Keratinocyte (primary cell): ENCODE results near the gene BATF3. TPM values are rescaled to one million over a fixed set of nuclear protein-coding genes. Genes with fewer than 3 reads are reported as not detected.

Experiments used
- DNase-seq: peaks from one replicate; pipeline ENCODE4 v3.0.0-alpha.2; 2011; ENCODE audit warnings: low read depth, missing footprints, low spot score
- FAIRE-seq: peaks from 2 replicates; lab custom pipeline; 2011; peaks lifted over from hg19 to GRCh38; lab: Jason Lieb, UNC
- H2AFZ ChIP-seq: 2 replicates; pipeline ENCODE4 v1.6.0; 2012; ENCODE audit warnings: low read length, control low read depth, inconsistent platforms; ENCODE audit not compliant: control insufficient read depth
- H3K27ac ChIP-seq: 2 replicates; pipeline ENCODE4 v1.5.1; 2011; ENCODE audit warnings: low read length; ENCODE audit not compliant: control insufficient read depth, insufficient read depth
- H3K27me3 ChIP-seq: 3 replicates; pipeline ENCODE4 v1.6.0; 2011; ENCODE audit warnings: low read length; ENCODE audit not compliant: control insufficient read depth, insufficient read depth; ENCODE audit errors: extremely low read depth
- H3K36me3 ChIP-seq, 2 experiments: 2 replicates in 1 of 2; 3 replicates in 1 of 2; pipeline ENCODE4 v1.5.1; 2011; ENCODE audit warnings: low read length in 2 of 2, mild to moderate bottlenecking in 1 of 2; ENCODE audit not compliant: control insufficient read depth in 2 of 2, insufficient read depth in 2 of 2; ENCODE audit errors: extremely low read depth in 1 of 2
- H3K4me1 ChIP-seq: 3 replicates; pipeline ENCODE4 v1.5.1; 2011; ENCODE audit warnings: low read length; ENCODE audit not compliant: control insufficient read depth, insufficient read depth; ENCODE audit errors: extremely low read depth
- H3K4me2 ChIP-seq: 3 replicates; pipeline ENCODE4 v1.6.0; 2011; ENCODE audit warnings: low read depth, low read length; ENCODE audit not compliant: control insufficient read depth, insufficient read depth; ENCODE audit errors: extremely low read depth
- H3K4me3 ChIP-seq, 3 experiments: fragments of 200-600 bp in 1 of 3; sonication (generic) in 1 of 3; 2 replicates in 2 of 3; 3 replicates in 1 of 3; pipeline ENCODE4 v1.5.1; 2011 to 2016; ENCODE audit warnings: low read length in 3 of 3, mild to moderate bottlenecking in 3 of 3, control low read depth in 2 of 3, inconsistent platforms in 1 of 3, low read depth in 1 of 3, mixed read lengths in 1 of 3, mixed run types in 1 of 3, moderate library complexity in 1 of 3; ENCODE audit not compliant: control insufficient read depth in 2 of 3, insufficient read depth in 2 of 3; ENCODE audit errors: extremely low read depth in 1 of 3
- H3K79me2 ChIP-seq: 2 replicates; pipeline ENCODE4 v1.6.0; 2012; ENCODE audit warnings: low read length; ENCODE audit not compliant: control insufficient read depth, insufficient read depth
- H3K9ac ChIP-seq: 3 replicates; pipeline ENCODE4 v1.6.0; 2011; ENCODE audit warnings: low read length; ENCODE audit not compliant: control insufficient read depth, insufficient read depth; ENCODE audit errors: extremely low read depth
- H3K9me1 ChIP-seq: 3 replicates; pipeline ENCODE4 v1.6.0; 2011; ENCODE audit warnings: low read length; ENCODE audit not compliant: control insufficient read depth, insufficient read depth; ENCODE audit errors: extremely low read depth
- H3K9me3 ChIP-seq: 2 replicates; pipeline ENCODE4 v1.5.1; 2012; ENCODE audit warnings: low read depth, low read length; ENCODE audit not compliant: control insufficient read depth
- H4K20me1 ChIP-seq: 3 replicates; pipeline ENCODE4 v1.6.0; 2011; ENCODE audit warnings: low read length; ENCODE audit not compliant: control insufficient read depth, insufficient read depth; ENCODE audit errors: extremely low read depth
- EZH2 ChIP-seq: IDR thresholded peaks from one replicate; pipeline ENCODE4 v1.6.1; 2012; ENCODE audit warnings: inconsistent platforms, mild to moderate bottlenecking, low read length, moderate library complexity
- dilution Hi-C: fragments of 300-500 bp; cut with MboI; formaldehyde crosslinking; loops from one replicate; pipeline ENCODE4 v1.7.0; 2020; ENCODE audit warnings: low sequenced_read_pairs; ENCODE audit not compliant: extremely low pct_ligation_motif_present
- polyA plus RNA-seq, 5 experiments: library from polyadenylated mRNA; depleted of rRNA in 3 of 5; stranded (reverse) in 3 of 5; stranded (forward) in 1 of 5; unstranded in 1 of 5; fragments of >200 nt; gene quantifications; 1 replicate in 1 of 5; 2 replicates in 3 of 5; 3 replicates in 1 of 5; pipeline versions ENCODE4 v1.2.1 to v1.2.3, GENCODE V29; 2011 to 2012; ENCODE audit warnings: missing spikeins in 2 of 5, low read depth in 1 of 5, low replicate concordance in 1 of 5
- TF ChIP-seq, protein P1 (sequence below), 3 experiments: IDR thresholded peaks in 1 of 3; conservative IDR thresholded peaks in 1 of 3; optimal IDR thresholded peaks in 1 of 3; 2 replicates in 2 of 3; 3 replicates in 1 of 3; pipeline versions ENCODE3 to v1.5.1; 2011; ENCODE audit warnings: low read length in 3 of 3, mild to moderate bottlenecking in 3 of 3, moderate library complexity in 2 of 3, control low read depth in 1 of 3, inconsistent platforms in 1 of 3; ENCODE audit not compliant: insufficient read depth in 2 of 3; ENCODE audit errors: extremely low read depth in 1 of 3

The BATF3 gene
- polyA plus RNA-seq, 1 donor (not counting 4 experiments of a cell fraction or from before 2014, with no cell fraction given) = not detected

DNA sequence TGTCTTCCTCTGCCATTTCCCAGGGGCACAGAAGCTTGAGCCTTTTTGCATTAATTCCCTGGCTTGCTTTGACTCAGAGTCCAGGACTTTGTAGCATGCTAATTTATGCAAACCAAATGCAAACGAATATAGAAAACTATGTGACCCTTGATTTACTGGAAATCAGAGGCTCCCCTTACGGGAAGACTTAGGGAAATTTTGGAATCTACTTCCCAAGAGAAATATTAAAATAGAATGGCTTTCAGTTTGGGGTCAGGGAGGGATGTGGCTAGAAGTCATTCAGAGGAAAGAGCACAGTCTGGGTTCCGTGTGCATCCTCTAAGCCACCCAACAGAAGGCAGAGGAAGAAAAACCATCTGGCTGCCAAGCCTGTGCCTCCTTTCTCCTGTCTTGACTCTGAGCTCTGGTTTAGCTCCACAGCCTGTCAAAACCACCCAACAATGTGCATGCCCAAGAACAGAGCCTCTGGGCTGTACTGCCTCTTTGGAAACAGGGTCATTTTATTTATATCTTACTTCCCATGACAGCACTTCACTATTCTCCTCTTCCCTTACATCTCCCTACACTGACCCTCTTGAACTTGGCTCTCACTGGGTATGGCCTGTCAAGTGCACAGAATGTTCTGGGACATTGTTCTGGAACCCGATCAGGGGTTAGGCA is 61.0 kb downstream of the BATF3 start:
- Histone ChIP-seq H3K9me1 (no peaks in the 10 kb centered on the region), H3K9me3 (no peaks in the 10 kb centered on the region), H3K4me1 (peaks cover 11% of the 10 kb centered on the region), H3K4me2 (no peak overlapping the region), H3K9ac (no peak overlapping the region), H2AFZ (no peak overlapping the region), H3K36me3 (no peaks in the 10 kb centered on the region), H3K79me2 (no peaks in the 10 kb centered on the region), H3K27me3 (peaks cover 19% of the 10 kb centered on the region), H3K27ac (no peak overlapping the region), H3K4me3 (no peak overlapping the region), H4K20me1 (no peaks in the 10 kb centered on the region)
- DNase-seq (no peak), FAIRE-seq (no peak)
- no peak for TF ChIP-seq EZH2
- TF ChIP-seq, protein P1, sequence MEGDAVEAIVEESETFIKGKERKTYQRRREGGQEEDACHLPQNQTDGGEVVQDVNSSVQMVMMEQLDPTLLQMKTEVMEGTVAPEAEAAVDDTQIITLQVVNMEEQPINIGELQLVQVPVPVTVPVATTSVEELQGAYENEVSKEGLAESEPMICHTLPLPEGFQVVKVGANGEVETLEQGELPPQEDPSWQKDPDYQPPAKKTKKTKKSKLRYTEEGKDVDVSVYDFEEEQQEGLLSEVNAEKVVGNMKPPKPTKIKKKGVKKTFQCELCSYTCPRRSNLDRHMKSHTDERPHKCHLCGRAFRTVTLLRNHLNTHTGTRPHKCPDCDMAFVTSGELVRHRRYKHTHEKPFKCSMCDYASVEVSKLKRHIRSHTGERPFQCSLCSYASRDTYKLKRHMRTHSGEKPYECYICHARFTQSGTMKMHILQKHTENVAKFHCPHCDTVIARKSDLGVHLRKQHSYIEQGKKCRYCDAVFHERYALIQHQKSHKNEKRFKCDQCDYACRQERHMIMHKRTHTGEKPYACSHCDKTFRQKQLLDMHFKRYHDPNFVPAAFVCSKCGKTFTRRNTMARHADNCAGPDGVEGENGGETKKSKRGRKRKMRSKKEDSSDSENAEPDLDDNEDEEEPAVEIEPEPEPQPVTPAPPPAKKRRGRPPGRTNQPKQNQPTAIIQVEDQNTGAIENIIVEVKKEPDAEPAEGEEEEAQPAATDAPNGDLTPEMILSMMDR (optimal IDR thresholded peaks at IDR 0.05 in 1 of 3, IDR thresholded peaks at IDR 0.05 in 1 of 3, conservative IDR thresholded peaks at IDR 0.05 in 1 of 3; ENCODE audit: extremely low read depth in 1 of 3, insufficient read depth in 2 of 3, low read length in 3 of 3) = no peak
- dilution Hi-C loops = no loop called here

DNA sequence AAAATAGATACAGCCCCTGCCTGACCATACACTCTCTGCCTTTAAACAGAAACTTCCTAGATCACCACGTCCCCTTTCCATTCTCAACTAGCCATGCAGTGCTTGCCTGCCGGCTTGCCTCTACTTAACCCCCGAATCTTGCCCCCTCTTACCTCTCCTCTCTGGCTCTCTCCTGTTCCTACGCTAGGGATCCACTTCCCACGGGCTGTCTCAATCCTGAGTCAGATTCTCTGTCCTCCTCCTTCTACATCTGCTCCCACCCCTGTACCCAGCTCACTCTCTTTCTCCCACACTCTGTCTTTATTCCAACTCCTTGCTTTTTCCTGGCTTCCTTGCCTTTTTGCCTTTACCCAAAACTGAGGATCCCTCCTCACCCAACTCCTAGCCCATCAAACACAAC is 61.7 kb downstream of the BATF3 start:
- Histone ChIP-seq H3K27me3 (peaks cover 19% of the 10 kb centered on the region), H3K9me1 (no peaks in the 10 kb centered on the region), H3K9me3 (no peaks in the 10 kb centered on the region), H3K36me3 (no peaks in the 10 kb centered on the region), H2AFZ (no peak overlapping the region), H4K20me1 (no peaks in the 10 kb centered on the region), H3K27ac (no peak overlapping the region), H3K79me2 (no peaks in the 10 kb centered on the region), H3K4me2 (no peak overlapping the region), H3K4me3 (no peak overlapping the region), H3K9ac (no peak overlapping the region), H3K4me1 (peaks cover 11% of the 10 kb centered on the region)
- TF ChIP-seq, protein P1 (optimal IDR thresholded peaks at IDR 0.05 in 1 of 3, IDR thresholded peaks at IDR 0.05 in 1 of 3, conservative IDR thresholded peaks at IDR 0.05 in 1 of 3; ENCODE audit: extremely low read depth in 1 of 3, insufficient read depth in 2 of 3, low read length in 3 of 3) = no peak
- no peak for TF ChIP-seq EZH2
- FAIRE-seq = no peak
- DNase-seq = no peak
- dilution Hi-C loops = no loop called here

Other genes with a start within 250 kb of the BATF3 start
- 1.6 to 65.7 TPM (median 45.1 TPM) in 3 replicates for gene ATF3, start 91.1 kb downstream of the BATF3 start, polyA plus RNA-seq
- 14.1 to 25.5 TPM (median 20.5 TPM) in 3 replicates for gene NSL1, start 91.9 kb upstream of the BATF3 start, polyA plus RNA-seq
- gene TATDN3, start 92.1 kb upstream of the BATF3 start, polyA plus RNA-seq = 9.0 to 11.6 TPM (median 10.5 TPM) in 3 replicates
- not detected in 3 replicates for gene SPATA45, start 147.8 kb upstream of the BATF3 start, polyA plus RNA-seq
- gene FLVCR1, start 158.4 kb upstream of the BATF3 start, polyA plus RNA-seq = 3.3 to 6.4 TPM (median 4.0 TPM) in 3 replicates